ENCODE measurements around the gene NUDT3. TPM values are rescaled to one million over a fixed set of nuclear protein-coding genes. Genes with fewer than 3 reads are reported as not detected.

NUDT3 gene
- total RNA-seq, 4 donors from 2014 or later = 17.3 to 28.1 (median 20.6) TPM

- Histone ChIP-seq H3K4me1 (peaks cover 0 to 8% (median 0%) of the 10 kb centered on the region in 4 donors), H3K9me3 (no peaks in the 10 kb centered on the region), H3K36me3 (no peaks in the 10 kb centered on the region), H3K27ac (no peak overlapping the region), H3K4me3 (no peak overlapping the region), H3K27me3 (no peaks in the 10 kb centered on the region)
- TF ChIP-seq CTCF (IDR thresholded peaks at IDR 0.05) = no peak
- no peak for TF ChIP-seq POLR2A (IDR thresholded peaks at IDR 0.05)
- DNase-seq = no peak
Measured at GRCh38 chr6:34305982-34306708, 86.3 kb downstream of the NUDT3 start.

GRCh38 chr6:34305497-34305896 is 87.0 kb downstream of the NUDT3 start:
- Histone ChIP-seq H3K27ac (no peak overlapping the region), H3K9me3 (no peaks in the 10 kb centered on the region), H3K27me3 (no peaks in the 10 kb centered on the region), H3K36me3 (peaks cover 0 to 2% (median 0%) of the 10 kb centered on the region in 3 donors), H3K4me1 (peaks cover 0 to 8% (median 0%) of the 10 kb centered on the region in 4 donors), H3K4me3 (no peak overlapping the region)
- DNase-seq = no peak
- no peak for TF ChIP-seq CTCF (IDR thresholded peaks at IDR 0.05)
- no peak for TF ChIP-seq POLR2A (IDR thresholded peaks at IDR 0.05)

- H3K4me1 ChIP-seq = peaks cover 0 to 8% (median 0%) of the 10 kb centered on the region in 4 donors
- DNase-seq = no peak
- no peak for TF ChIP-seq CTCF (IDR thresholded peaks at IDR 0.05)
- peaks cover 0 to 2% (median 0%) of the 10 kb centered on the region in 3 donors for H3K36me3 ChIP-seq
- no peak overlapping the region for H3K27ac ChIP-seq
- H3K27me3 ChIP-seq = no peaks in the 10 kb centered on the region
- no peaks in the 10 kb centered on the region for H3K9me3 ChIP-seq
- H3K4me3 ChIP-seq = no peak overlapping the region
Measured at GRCh38 chr6:34304164-34304563, 88.3 kb downstream of the NUDT3 start.

- Histone ChIP-seq H3K27ac (no peak overlapping the region), H3K4me3 (no peak overlapping the region), H3K36me3 (peaks cover 0 to 2% (median 0%) of the 10 kb centered on the region in 3 donors), H3K27me3 (no peaks in the 10 kb centered on the region), H3K4me1 (peaks cover 0 to 8% (median 0%) of the 10 kb centered on the region in 4 donors), H3K9me3 (no peaks in the 10 kb centered on the region)
- no peak for DNase-seq
- no peak for TF ChIP-seq POLR2A (IDR thresholded peaks at IDR 0.05)
- no peak for TF ChIP-seq CTCF (IDR thresholded peaks at IDR 0.05)
Measured at GRCh38 chr6:34302929-34303328, 89.5 kb downstream of the NUDT3 start.

GRCh38 chr6:34301408-34301807 is 91.1 kb downstream of the NUDT3 start:
- Histone ChIP-seq H3K9me3 (no peaks in the 10 kb centered on the region), H3K36me3 (peaks cover 0 to 2% (median 0%) of the 10 kb centered on the region in 3 donors), H3K27me3 (no peaks in the 10 kb centered on the region), H3K27ac (no peak overlapping the region), H3K4me1 (peaks cover 0 to 8% (median 0%) of the 10 kb centered on the region in 4 donors), H3K4me3 (no peak overlapping the region)
- DNase-seq = no peak
- TF ChIP-seq CTCF (IDR thresholded peaks at IDR 0.05) (no peak), POLR2A (IDR thresholded peaks at IDR 0.05) (no peak)
